ENCODE data around the gene SPATA18. TPM values are rescaled to one million over a fixed set of nuclear protein-coding genes. Genes with fewer than 3 reads are reported as not detected.

SPATA18 gene
- total RNA-seq, 1 experiment from 2014 or later: 0.13 TPM

GRCh38 chr4:52032005-52032404, 19.1 kb upstream of the SPATA18 start:
- Histone ChIP-seq H3K9me3 (ENCODE audit: insufficient read depth, low read depth) (no peaks in the 10 kb centered on the region), H3K4me1 (replicated peaks; ENCODE audit: insufficient read depth) (no peaks in the 10 kb centered on the region), H3K4me2 (no peak overlapping the region), H3K27me3 (ENCODE audit: insufficient read depth, low read depth) (no peaks in the 10 kb centered on the region), H3K9me2 (ENCODE audit: insufficient read depth) (no peaks in the 10 kb centered on the region), H3K27ac (no peak overlapping the region), H3K4me3 (no peak overlapping the region), H2AFZ (no peak overlapping the region), H4K20me1 (ENCODE audit: insufficient read depth) (no peaks in the 10 kb centered on the region), H3F3A (ENCODE audit: insufficient read depth, low read depth) (no peaks in the 10 kb centered on the region), H3K79me2 (ENCODE audit: low read depth) (no peaks in the 10 kb centered on the region), H3K36me3 (ENCODE audit: low read depth) (no peaks in the 10 kb centered on the region)
- CTCF ChIA-PET: no interaction called here
- no peak for DNase-seq
- POLR2A ChIA-PET (ENCODE audit: unreplicated experiment): no interaction called here
- BruUV-seq (replicated peaks): no TSS peak
- intact Hi-C loops (cut with micrococcal nuclease; ENCODE audit: unreplicated experiment): no loop called here
- TF ChIP-seq CTCF (conservative IDR thresholded peaks at IDR 0.05) (no peak), EZH2 (IDR thresholded peaks at IDR 0.05; ENCODE audit: low read depth) (no peak)

- CTCF ChIA-PET: no interaction called here
These were observed 15.9 kb upstream of the SPATA18 start for GRCh38 chr4:52035190-52035589.

GRCh38 chr4:52036886-52037530, 14.1 kb upstream of the SPATA18 start:
- DNase-seq: no peak
- TF ChIP-seq CTCF (conservative IDR thresholded peaks at IDR 0.05): no peak
- no peak for TF ChIP-seq EZH2 (IDR thresholded peaks at IDR 0.05; ENCODE audit: low read depth)
- no peak overlapping the region for H3K27ac ChIP-seq
- H3F3A ChIP-seq (ENCODE audit: insufficient read depth, low read depth): no peaks in the 10 kb centered on the region
- no peaks in the 10 kb centered on the region for H3K36me3 ChIP-seq (ENCODE audit: low read depth)
- H3K4me3 ChIP-seq: no peak overlapping the region
- no peaks in the 10 kb centered on the region for H3K9me2 ChIP-seq (ENCODE audit: insufficient read depth)
- H2AFZ ChIP-seq: no peak overlapping the region
- H3K4me2 ChIP-seq: no peak overlapping the region; the same call in 1 of the 2 replicates
- intact Hi-C loops (cut with micrococcal nuclease; ENCODE audit: unreplicated experiment): no loop called here
- no peaks in the 10 kb centered on the region for H4K20me1 ChIP-seq (ENCODE audit: insufficient read depth)
- no peaks in the 10 kb centered on the region for H3K27me3 ChIP-seq (ENCODE audit: insufficient read depth, low read depth)
- ChIA-PET POLR2A (ENCODE audit: unreplicated experiment) (no interaction called here), CTCF (interaction anchor here (0.6 kb wide), 1 partner anchor 339 kb away, joined by 3 read pairs; no protein-coding TSS in a partner anchor)
- no peaks in the 10 kb centered on the region for H3K4me1 ChIP-seq (replicated peaks; ENCODE audit: insufficient read depth)
- no TSS peak for BruUV-seq (replicated peaks)
- H3K9me3 ChIP-seq (ENCODE audit: insufficient read depth, low read depth): no peaks in the 10 kb centered on the region
- no peaks in the 10 kb centered on the region for H3K79me2 ChIP-seq (ENCODE audit: low read depth)

More at GRCh38 chr4:52035190-52035589, 15.9 kb upstream of the SPATA18 start:
- intact Hi-C loops (cut with micrococcal nuclease; ENCODE audit: unreplicated experiment): no loop called here
- H3F3A ChIP-seq (ENCODE audit: insufficient read depth, low read depth): no peaks in the 10 kb centered on the region
- H3K79me2 ChIP-seq (ENCODE audit: low read depth): no peaks in the 10 kb centered on the region
- no peak for TF ChIP-seq EZH2 (IDR thresholded peaks at IDR 0.05; ENCODE audit: low read depth)
- TF ChIP-seq CTCF (conservative IDR thresholded peaks at IDR 0.05): no peak
- no TSS peak for BruUV-seq (replicated peaks)
- H3K27ac ChIP-seq: no peak overlapping the region
- no peak overlapping the region for H2AFZ ChIP-seq
- H3K9me3 ChIP-seq (ENCODE audit: insufficient read depth, low read depth): no peaks in the 10 kb centered on the region
- H3K4me2 ChIP-seq: no peak overlapping the region
- DNase-seq: no peak
- no peak overlapping the region for H3K4me3 ChIP-seq
- POLR2A ChIA-PET (ENCODE audit: unreplicated experiment): no interaction called here
- H4K20me1 ChIP-seq (ENCODE audit: insufficient read depth): no peaks in the 10 kb centered on the region
- H3K4me1 ChIP-seq (replicated peaks; ENCODE audit: insufficient read depth): no peaks in the 10 kb centered on the region
- no peaks in the 10 kb centered on the region for H3K36me3 ChIP-seq (ENCODE audit: low read depth)
- H3K27me3 ChIP-seq (ENCODE audit: insufficient read depth, low read depth): no peaks in the 10 kb centered on the region
- no peaks in the 10 kb centered on the region for H3K9me2 ChIP-seq (ENCODE audit: insufficient read depth)

Data from PC-9 (cell line).